CD4-positive, alpha-beta T cell treated with Interleukin-6 for 4 hours (primary cell): ENCODE measurements around the gene PRMT3.
"Not testable (repeated sequence)": the region's sequence is repeated elsewhere in the genome, so short reads cannot be mapped to it uniquely, and the experiment has no call there.

ENCODE experiments used
- DNase-seq: peaks from one replicate; pipeline ENCODE4 v3.0.0-alpha.2; 2020; ENCODE audit warnings: mixed read lengths

Gene PRMT3

DNA sequence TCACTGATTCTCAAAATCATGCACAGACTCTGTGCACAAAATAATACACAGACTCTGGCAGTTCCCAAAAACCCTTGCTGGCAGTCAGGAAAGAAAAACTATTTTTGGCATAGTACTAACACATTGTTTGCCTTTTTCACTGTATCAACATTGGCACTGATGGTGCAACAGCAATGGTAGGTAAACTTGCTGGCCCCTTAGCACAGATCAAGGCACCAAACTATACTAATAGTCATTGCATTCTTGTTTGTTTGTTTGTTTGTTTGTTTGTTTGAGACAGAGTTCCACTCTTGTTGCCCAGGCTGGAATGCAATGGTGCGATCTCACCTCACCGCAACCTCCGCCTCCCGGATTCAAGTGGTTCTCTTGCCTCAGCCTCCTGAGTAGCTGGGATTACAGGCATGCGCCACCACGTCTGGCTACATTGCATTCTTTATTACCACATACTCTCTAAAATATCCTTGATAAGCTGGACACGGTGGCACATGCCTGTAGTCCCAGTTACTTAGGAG lies 130.9 kb downstream of the PRMT3 start:
- DNase-seq: no peak

DNA sequence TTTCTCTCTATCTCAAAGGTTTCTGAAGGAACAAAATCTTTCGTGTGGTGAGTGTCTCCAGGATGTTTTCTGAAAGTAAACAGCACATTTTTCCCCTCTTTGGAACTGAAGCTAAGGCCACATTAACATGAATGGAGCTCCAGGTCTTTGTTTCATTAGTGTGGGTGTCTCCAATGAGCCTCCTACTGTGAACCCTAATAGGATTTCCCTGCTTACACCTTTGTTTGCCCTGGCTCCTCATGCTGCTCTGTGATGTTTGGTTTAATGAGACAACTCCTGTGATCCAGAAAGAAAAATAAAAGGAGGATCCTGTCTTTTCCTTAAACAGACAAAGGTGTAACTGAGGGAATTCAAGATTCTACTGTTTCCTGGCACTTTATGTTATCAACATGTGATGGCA lies 135.0 kb downstream of the PRMT3 start:
- DNase-seq: no peak

GRCh38 chr11:20529757-20530156 lies 142.2 kb downstream of the PRMT3 start:
- DNase-seq: no peak

GRCh38 chr11:20530942-20531703 lies 143.6 kb downstream of the PRMT3 start:
- DNase-seq: no peak

DNA sequence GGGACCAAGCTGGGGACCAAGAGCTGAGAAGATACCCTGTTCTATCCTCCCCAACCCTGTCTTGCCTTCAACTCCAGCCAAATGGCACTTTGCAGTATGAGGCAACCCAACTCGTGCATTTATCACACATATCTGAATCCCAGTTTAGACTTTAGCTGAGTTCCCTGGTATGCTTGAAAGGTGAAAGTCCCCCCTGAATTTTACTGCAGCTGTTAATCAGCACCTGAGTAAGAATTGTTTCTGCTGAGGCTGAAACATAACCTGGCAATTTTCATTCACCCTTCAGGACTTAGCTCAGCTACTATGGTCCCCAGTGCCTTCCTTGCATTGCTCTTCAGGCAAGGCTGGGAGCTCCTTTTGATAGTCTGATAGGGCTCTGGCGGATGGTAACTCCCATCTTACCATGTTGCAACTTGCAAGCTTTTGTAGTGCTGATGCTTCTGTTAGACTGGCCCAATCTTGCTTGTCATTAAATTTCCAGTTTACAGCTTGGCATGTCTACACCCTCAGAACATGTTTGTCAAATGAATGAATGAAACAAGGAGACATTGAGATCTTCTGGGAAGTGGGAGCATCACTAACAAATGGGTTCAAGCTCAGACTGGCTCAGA lies 147.9 kb downstream of the PRMT3 start:
- no peak for DNase-seq

GRCh38 chr11:20536365-20536764 lies 148.8 kb downstream of the PRMT3 start:
- no peak for DNase-seq

- DNase-seq: no peak
Measured at GRCh38 chr11:20536784-20537183, 149.3 kb downstream of the PRMT3 start.

- DNase-seq: no peak
Measured at GRCh38 chr11:20541503-20541902, 154.0 kb downstream of the PRMT3 start.

GRCh38 chr11:20544603-20545237 lies 157.2 kb downstream of the PRMT3 start:
- DNase-seq: no peak

GRCh38 chr11:20547411-20547810 lies 159.9 kb downstream of the PRMT3 start:
- DNase-seq: no peak

DNA sequence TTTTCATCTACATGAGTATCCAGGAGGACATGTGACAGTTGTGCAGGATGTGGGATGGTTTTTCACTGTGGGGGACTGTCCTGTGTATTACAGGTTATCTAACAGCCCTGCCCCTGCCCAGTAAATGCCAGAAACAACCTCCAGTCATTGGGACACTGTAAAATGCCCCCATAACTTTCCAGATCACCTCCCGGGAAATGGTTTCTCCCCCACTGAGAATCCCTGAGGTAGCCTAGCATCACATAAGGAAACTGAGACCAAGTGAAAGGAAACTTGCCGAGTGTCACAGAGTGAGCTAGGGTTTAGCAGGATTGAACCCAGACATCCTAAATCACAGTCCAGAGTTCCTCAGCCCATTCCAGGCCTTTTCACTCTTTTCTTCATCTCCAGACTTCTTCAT lies 163.6 kb downstream of the PRMT3 start:
- no peak for DNase-seq

DNA sequence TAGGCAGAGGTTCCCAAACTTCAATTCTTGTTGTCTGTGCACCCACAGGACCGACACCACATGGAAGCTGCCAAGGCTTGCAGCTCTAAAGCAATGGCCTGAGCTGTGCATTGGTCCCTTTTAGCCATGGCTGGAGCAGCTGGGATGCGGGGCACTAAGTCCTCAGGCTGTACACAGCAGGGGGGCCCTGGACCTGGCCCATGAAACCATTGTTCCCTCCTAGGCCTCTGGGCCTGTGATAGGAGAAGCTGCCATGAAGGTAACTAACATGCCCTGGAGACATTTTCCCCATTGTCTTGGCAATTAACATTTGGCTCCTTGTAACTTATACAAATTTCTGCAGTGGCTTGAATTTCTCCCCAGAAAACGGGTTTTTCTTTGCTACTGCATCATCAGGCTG lies 168.3 kb downstream of the PRMT3 start:
- DNase-seq: no peak

DNA sequence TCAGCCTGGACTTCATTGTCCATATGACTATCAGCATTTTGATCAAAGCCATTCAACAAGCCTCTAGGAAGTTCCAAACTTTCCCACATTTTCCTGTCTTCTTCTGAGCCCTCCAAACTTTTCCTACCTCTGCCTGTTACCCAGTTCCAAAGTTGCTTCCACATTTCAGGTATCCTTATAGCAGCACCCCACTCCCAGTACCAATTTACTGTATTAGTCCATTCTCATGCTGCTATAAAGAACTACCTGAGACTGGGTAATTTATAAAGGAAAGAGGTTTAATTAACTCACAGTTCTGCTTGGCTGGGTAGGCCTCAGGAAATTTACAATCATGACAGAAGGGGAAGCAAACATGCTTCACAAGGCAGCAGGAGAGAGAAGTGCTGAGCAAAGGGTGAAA lies 168.9 kb downstream of the PRMT3 start:
- not testable (repeated sequence) for DNase-seq

- no peak for DNase-seq
Measured at GRCh38 chr11:20558741-20559140, 171.2 kb downstream of the PRMT3 start.
